Keratinocyte (primary cell): ENCODE data around the gene FOXP4.

Source experiments
- CTCF ChIP-seq, 3 experiments: IDR thresholded peaks in 1 of 3; conservative IDR thresholded peaks in 1 of 3; optimal IDR thresholded peaks in 1 of 3; 2 replicates in 2 of 3; 3 replicates in 1 of 3; pipeline versions ENCODE3 to v1.5.1; 2011; ENCODE audit warnings: low read length in 3 of 3, mild to moderate bottlenecking in 3 of 3, moderate library complexity in 2 of 3, control low read depth in 1 of 3, inconsistent platforms in 1 of 3; ENCODE audit not compliant: insufficient read depth in 2 of 3; ENCODE audit errors: extremely low read depth in 1 of 3
- EZH2 ChIP-seq: IDR thresholded peaks from one replicate; pipeline ENCODE4 v1.6.1; 2012; ENCODE audit warnings: inconsistent platforms, mild to moderate bottlenecking, low read length, moderate library complexity

GRCh38 chr6:41604006-41604405 is 57.8 kb downstream of the FOXP4 start:
- TF ChIP-seq CTCF (optimal IDR thresholded peaks at IDR 0.05 in 1 of 3, IDR thresholded peaks at IDR 0.05 in 1 of 3, conservative IDR thresholded peaks at IDR 0.05 in 1 of 3; ENCODE audit: extremely low read depth in 1 of 3, insufficient read depth in 2 of 3, low read length in 3 of 3) (no peak), EZH2 (no peak)
